Measurements from ENCODE around the gene PDE4C. TPM values are rescaled to one million over a fixed set of nuclear protein-coding genes. Genes with fewer than 3 reads are reported as not detected.

PDE4C gene
- total and polyA plus RNA-seq, 10 of the 15 experiments (the other 5 are each of a cell fraction or from before 2014, with no cell fraction given) = 0.08 to 0.73 (median 0.34) TPM

DNA sequence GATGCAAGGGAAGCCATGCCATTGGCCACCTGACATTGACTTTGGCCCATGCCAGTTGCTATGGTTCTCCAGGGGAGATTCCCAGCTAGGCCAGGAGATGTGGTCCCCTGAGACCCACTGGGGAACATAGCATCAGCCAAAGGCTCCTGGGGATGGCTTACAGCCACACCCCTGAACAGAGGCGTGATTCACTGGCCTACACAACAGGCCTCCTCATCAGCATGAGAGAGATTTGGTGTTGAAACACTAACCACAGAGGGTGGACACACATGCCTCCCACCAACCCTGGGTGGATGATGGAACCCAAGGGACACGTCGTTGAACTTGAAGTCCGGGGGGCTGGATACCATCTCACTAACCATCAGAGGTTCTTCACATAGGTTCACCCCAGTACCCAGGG lies 33.7 kb upstream of the PDE4C start (continued):
- TF ChIP-seq, protein P1, sequence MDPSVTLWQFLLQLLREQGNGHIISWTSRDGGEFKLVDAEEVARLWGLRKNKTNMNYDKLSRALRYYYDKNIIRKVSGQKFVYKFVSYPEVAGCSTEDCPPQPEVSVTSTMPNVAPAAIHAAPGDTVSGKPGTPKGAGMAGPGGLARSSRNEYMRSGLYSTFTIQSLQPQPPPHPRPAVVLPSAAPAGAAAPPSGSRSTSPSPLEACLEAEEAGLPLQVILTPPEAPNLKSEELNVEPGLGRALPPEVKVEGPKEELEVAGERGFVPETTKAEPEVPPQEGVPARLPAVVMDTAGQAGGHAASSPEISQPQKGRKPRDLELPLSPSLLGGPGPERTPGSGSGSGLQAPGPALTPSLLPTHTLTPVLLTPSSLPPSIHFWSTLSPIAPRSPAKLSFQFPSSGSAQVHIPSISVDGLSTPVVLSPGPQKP (IDR thresholded peaks at IDR 0.05; ENCODE audit: low read depth, low read length) = no peak
- TF ChIP-seq ZNF274 (IDR thresholded peaks at IDR 0.05; ENCODE audit: insufficient read depth, insufficient read length) (no peak), HDAC2 (IDR thresholded peaks at IDR 0.05) (no peak), KLF5 (IDR thresholded peaks at IDR 0.05; ENCODE audit: partially characterized antibody) (no peak), SMAD1 (IDR thresholded peaks at IDR 0.05; ENCODE audit: low read depth, partially characterized antibody) (no peak), LARP7 (IDR thresholded peaks at IDR 0.05) (no peak)
- TF ChIP-seq, protein P2, sequence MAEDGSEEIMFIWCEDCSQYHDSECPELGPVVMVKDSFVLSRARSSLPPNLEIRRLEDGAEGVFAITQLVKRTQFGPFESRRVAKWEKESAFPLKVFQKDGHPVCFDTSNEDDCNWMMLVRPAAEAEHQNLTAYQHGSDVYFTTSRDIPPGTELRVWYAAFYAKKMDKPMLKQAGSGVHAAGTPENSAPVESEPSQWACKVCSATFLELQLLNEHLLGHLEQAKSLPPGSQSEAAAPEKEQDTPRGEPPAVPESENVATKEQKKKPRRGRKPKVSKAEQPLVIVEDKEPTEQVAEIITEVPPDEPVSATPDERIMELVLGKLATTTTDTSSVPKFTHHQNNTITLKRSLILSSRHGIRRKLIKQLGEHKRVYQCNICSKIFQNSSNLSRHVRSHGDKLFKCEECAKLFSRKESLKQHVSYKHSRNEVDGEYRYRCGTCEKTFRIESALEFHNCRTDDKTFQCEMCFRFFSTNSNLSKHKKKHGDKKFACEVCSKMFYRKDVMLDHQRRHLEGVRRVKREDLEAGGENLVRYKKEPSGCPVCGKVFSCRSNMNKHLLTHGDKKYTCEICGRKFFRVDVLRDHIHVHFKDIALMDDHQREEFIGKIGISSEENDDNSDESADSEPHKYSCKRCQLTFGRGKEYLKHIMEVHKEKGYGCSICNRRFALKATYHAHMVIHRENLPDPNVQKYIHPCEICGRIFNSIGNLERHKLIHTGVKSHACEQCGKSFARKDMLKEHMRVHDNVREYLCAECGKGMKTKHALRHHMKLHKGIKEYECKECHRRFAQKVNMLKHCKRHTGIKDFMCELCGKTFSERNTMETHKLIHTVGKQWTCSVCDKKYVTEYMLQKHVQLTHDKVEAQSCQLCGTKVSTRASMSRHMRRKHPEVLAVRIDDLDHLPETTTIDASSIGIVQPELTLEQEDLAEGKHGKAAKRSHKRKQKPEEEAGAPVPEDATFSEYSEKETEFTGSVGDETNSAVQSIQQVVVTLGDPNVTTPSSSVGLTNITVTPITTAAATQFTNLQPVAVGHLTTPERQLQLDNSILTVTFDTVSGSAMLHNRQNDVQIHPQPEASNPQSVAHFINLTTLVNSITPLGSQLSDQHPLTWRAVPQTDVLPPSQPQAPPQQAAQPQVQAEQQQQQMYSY (CRISPR knock-in tag; IDR thresholded peaks at IDR 0.05) = no peak
